HepG2 (cell line): ENCODE measurements around the gene MIDN. TPM values are rescaled to one million over a fixed set of nuclear protein-coding genes. Genes with fewer than 3 reads are reported as not detected.

Experiments
- ATAC-seq: fragments of 200-7000 bp; cut with Tn5 transposase; 3 replicates; pipeline ENCODE4 v1.9.1; 2020; ENCODE audit warnings: mild to moderate bottlenecking, moderate library complexity
- BruUV-seq: library from RNA; stranded (reverse); fragments of 400-500 nt; replicated peaks from 2 replicates; lab custom pipeline; 2021; lab: Mats Ljungman, UMichigan
- CTCF ChIA-PET: fragments of 300-600 bp; formaldehyde crosslinking; extraction: SDS; loops from one replicate; lab custom pipeline; 2021; ENCODE audit warnings: low total read pairs, inconsistent platforms, low intra/inter-chr PET ratio; lab: Yijun Ruan, JAX
- POLR2A ChIA-PET: fragments of 350-600 bp; sonication (Branson Sonifier 250); formaldehyde crosslinking; loops from one replicate; lab custom pipeline; 2020; ENCODE audit warnings: antibody characterized with exemption, inconsistent platforms; lab: Yijun Ruan, JAX
- DNase-seq: peaks from one replicate; pipeline ENCODE4 v3.0.0-alpha.2; 2015; ENCODE audit warnings: low spot score
- FAIRE-seq: peaks from 3 replicates; lab custom pipeline; 2011; peaks lifted over from hg19 to GRCh38; lab: Jason Lieb, UNC
- H2AFZ ChIP-seq: one replicate; pipeline ENCODE4 v1.6.1; 2011; ENCODE audit warnings: low read length, inconsistent platforms
- H3K27ac ChIP-seq: fragments of 300-600 bp; 3 replicates; pipeline ENCODE4 v1.8.0; 2011; ENCODE audit warnings: mixed run types, mild to moderate bottlenecking, mixed read lengths, low read length, inconsistent platforms; ENCODE audit not compliant: insufficient read depth; ENCODE audit errors: extremely low read length
- H3K27me3 ChIP-seq, 2 experiments: fragments of 200-600 bp in 1 of 2; 2 replicates in 1 of 2; 3 replicates in 1 of 2; pipeline versions ENCODE4 v1.6.0 to v1.8.0; 2011; ENCODE audit warnings: low read length in 2 of 2, mild to moderate bottlenecking in 2 of 2, moderate library complexity in 2 of 2, inconsistent platforms in 1 of 2; ENCODE audit not compliant: insufficient read depth in 2 of 2, control insufficient read depth in 1 of 2
- H3K36me3 ChIP-seq, 2 experiments: fragments of 200-600 bp in 1 of 2; replicated peaks in 1 of 2; 2 replicates in 1 of 2; 3 replicates in 1 of 2; pipeline versions ENCODE4 v1.5.1 to v1.8.0; 2011; ENCODE audit warnings: low read length in 2 of 2, inconsistent platforms in 1 of 2; ENCODE audit not compliant: insufficient read depth in 2 of 2, control insufficient read depth in 1 of 2
- H3K4me1 ChIP-seq: 2 replicates; pipeline ENCODE4 v1.5.1; 2012; ENCODE audit warnings: low read length, inconsistent platforms; ENCODE audit not compliant: insufficient read depth
- H3K4me2 ChIP-seq: 2 replicates; pipeline ENCODE4 v1.6.0; 2011; ENCODE audit warnings: low read depth, low read length, inconsistent platforms
- H3K4me3 ChIP-seq, 3 experiments: fragments of 200-600 bp in 1 of 3; sonication (generic), shearing (Covaris generic) in 1 of 3; replicated peaks in 1 of 3; 2 replicates each; pipeline ENCODE4 v1.5.1; 2011 to 2016; ENCODE audit warnings: low read length in 3 of 3, inconsistent platforms in 2 of 3, low read depth in 2 of 3, mild to moderate bottlenecking in 2 of 3, control low read depth in 1 of 3, mixed read lengths in 1 of 3; ENCODE audit not compliant: insufficient read depth in 1 of 3
- H3K79me2 ChIP-seq: one replicate; pipeline ENCODE4 v1.6.1; 2011; ENCODE audit warnings: low read length, inconsistent platforms; ENCODE audit not compliant: insufficient read depth
- H3K9ac ChIP-seq: 2 replicates; pipeline ENCODE4 v1.6.0; 2011; ENCODE audit warnings: mild to moderate bottlenecking, low read depth, low read length, inconsistent platforms; ENCODE audit not compliant: insufficient read depth
- H3K9me3 ChIP-seq: 2 replicates; pipeline ENCODE4 v1.5.1; 2012; ENCODE audit warnings: mild to moderate bottlenecking, low read length
- H4K20me1 ChIP-seq: 2 replicates; pipeline ENCODE4 v1.6.0; 2011; ENCODE audit warnings: inconsistent platforms, mild to moderate bottlenecking, low read length, moderate library complexity; ENCODE audit not compliant: insufficient read depth
- AKAP8 ChIP-seq: sonication (generic); formaldehyde crosslinking; IDR thresholded peaks from 2 replicates; pipeline ENCODE4 v1.5.1; 2020; ENCODE audit warnings: mild to moderate bottlenecking, missing genetic modification reagents
- DPF2 ChIP-seq: sonication (generic); formaldehyde crosslinking; IDR thresholded peaks from 2 replicates; pipeline ENCODE4 v1.4.0; 2020; ENCODE audit warnings: mild to moderate bottlenecking, low read depth, missing genetic modification reagents, borderline replicate concordance
- KAT8 ChIP-seq: IDR thresholded peaks from 2 replicates; pipeline ENCODE4 v1.6.1; 2016; ENCODE audit warnings: missing genetic modification reagents, missing compliant biosample characterization
- PRPF4 ChIP-seq: fragments of 200-400 bp; formaldehyde crosslinking; IDR thresholded peaks from 2 replicates; pipeline ENCODE4 v1.6.1; 2016; ENCODE audit warnings: low read length, low read depth; ENCODE audit not compliant: poor library complexity, severe bottlenecking
- ZNF224 ChIP-seq: sonication (generic); formaldehyde crosslinking; IDR thresholded peaks from 2 replicates; pipeline ENCODE4 v1.5.0; 2020; ENCODE audit warnings: mild to moderate bottlenecking, missing genetic modification reagents
- ZNF329 ChIP-seq: sonication (generic); formaldehyde crosslinking; IDR thresholded peaks from 2 replicates; pipeline ENCODE4 v1.9.0; 2021; ENCODE audit warnings: low read depth, mild to moderate bottlenecking, missing genetic modification reagents
- ZNF724P ChIP-seq: sonication (generic); formaldehyde crosslinking; IDR thresholded peaks from 2 replicates; pipeline ENCODE4 v1.8.0; 2022; ENCODE audit warnings: missing genetic modification reagents, borderline replicate concordance
- ZNF746 ChIP-seq: sonication (generic); formaldehyde crosslinking; IDR thresholded peaks from 2 replicates; pipeline ENCODE4 v1.8.0; 2022; ENCODE audit warnings: mild to moderate bottlenecking, missing genetic modification reagents
- ZNF816 ChIP-seq: sonication (generic); formaldehyde crosslinking; IDR thresholded peaks from 2 replicates; pipeline ENCODE4 v1.8.0; 2022; ENCODE audit warnings: missing genetic modification reagents, mild to moderate bottlenecking, borderline replicate concordance
- ZNF83 ChIP-seq: sonication (generic); formaldehyde crosslinking; IDR thresholded peaks from 2 replicates; pipeline ENCODE4 v1.4.0; 2020; ENCODE audit warnings: missing genetic modification reagents, mild to moderate bottlenecking, borderline replicate concordance
- ZNF891 ChIP-seq: sonication (generic); formaldehyde crosslinking; IDR thresholded peaks from 2 replicates; pipeline ENCODE4 v1.5.0; 2020; ENCODE audit warnings: mild to moderate bottlenecking, missing genetic modification reagents
- WGBS: methylation state at CpG from one replicate; pipeline ENCODE4 v1.1.6; 2017; ENCODE audit warnings: low lambda C conversion rate; 5-methylcytosine and 5-hydroxymethylcytosine counted together
- in situ Hi-C: cut with HindIII; loops from 2 replicates; pipeline ENCODE4 v1.10.0; 2017; ENCODE audit warnings: low pct_unique_long_range_greater_than_20kb; ENCODE audit not compliant: extremely low pct_ligation_motif_present
- intact Hi-C: fragments of 100-400 bp; cut with micrococcal nuclease; formaldehyde crosslinking; loops from one replicate; pipeline ENCODE4 v1.10.0; 2022; ENCODE audit not compliant: unreplicated experiment
- polyA plus RNA-seq, 8 experiments: library from polyadenylated mRNA; depleted of rRNA in 3 of 8; stranded (reverse) in 7 of 8; unstranded in 1 of 8; fragments of >200 nt; fragmentation: Illumina TruSeq in 4 of 8; extraction: Trizol in 4 of 8; gene quantifications; 2 replicates each; pipeline versions ENCODE4 v1.2.1 to v1.2.3, GENCODE V29; 2011 to 2016; ENCODE audit warnings: low read depth in 4 of 8, missing spikeins in 1 of 8, mixed read lengths in 1 of 8; ENCODE audit not compliant: insufficient read depth in 1 of 8
- total RNA-seq, 5 experiments: library from RNA; depleted of rRNA; stranded (reverse); fragments of >200 nt; fragmentation: Illumina TruSeq; extraction: Trizol; gene quantifications; 2 replicates each; pipeline ENCODE4 v1.2.3, GENCODE V29; 2016; ENCODE audit warnings: low read depth in 1 of 5
- TF ChIP-seq, protein P1 (sequence below): sonication (generic); formaldehyde crosslinking; conservative IDR thresholded peaks from 2 replicates; pipeline ENCODE4 v1.8.0; 2022; ENCODE audit warnings: missing genetic modification reagents
- TF ChIP-seq, protein P2 (sequence below): sonication (generic); formaldehyde crosslinking; IDR thresholded peaks from 2 replicates; pipeline ENCODE4 v1.8.0; 2022; ENCODE audit warnings: mild to moderate bottlenecking, missing genetic modification reagents; ENCODE audit not compliant: insufficient replicate concordance
- TF ChIP-seq, protein P3 (sequence below): IDR thresholded peaks from 2 replicates; pipeline ENCODE4 v1.6.1; 2016; ENCODE audit warnings: missing genetic modification reagents, missing compliant biosample characterization

The MIDN gene
- total and polyA plus RNA-seq, 2 of the 13 experiments (the other 11 are each of a cell fraction or from before 2014, with no cell fraction given), result 8.4 to 18.0 TPM

DNA sequence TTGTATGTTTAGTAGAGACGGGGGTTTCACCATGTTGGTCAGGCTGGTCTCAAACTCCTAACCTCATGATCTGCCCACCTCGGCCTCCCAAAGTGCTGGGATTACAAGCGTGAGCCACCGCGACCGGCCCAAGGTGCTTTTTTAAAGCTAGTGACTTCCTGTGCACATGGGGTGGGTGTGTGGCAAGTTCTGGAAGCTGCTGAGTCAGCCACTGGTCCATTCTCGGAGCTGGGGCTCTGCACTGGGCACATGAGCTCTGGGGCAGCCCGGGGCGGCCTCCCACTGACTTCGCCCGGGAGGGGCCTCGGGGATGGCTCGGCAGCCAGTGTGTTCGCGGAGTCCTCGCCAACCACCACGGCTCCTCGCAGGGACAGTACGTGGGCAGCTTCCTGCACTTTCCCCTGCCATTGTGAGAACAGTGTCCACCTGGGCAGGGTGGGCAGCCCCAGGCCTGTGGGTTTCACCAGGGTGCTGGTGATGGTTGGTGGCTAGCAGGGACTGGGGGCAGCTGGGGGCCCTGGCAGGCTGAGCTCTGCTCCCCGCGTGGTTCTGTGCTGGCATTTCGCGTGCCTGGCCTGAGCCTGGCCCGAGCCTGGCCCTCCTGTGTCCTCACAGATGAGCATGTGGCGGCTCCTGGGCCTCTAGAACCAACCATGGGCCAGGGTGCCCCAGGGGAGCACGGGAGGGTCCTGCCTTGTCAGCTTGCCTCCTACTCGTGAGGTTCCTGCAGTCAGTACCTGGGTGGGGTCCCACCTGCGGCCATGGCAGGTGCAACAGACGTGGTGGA, 22.8 kb upstream of the MIDN start:
- H3K4me3 ChIP-seq, result no peak overlapping the region
- H4K20me1 ChIP-seq, result no peaks in the 10 kb centered on the region
- FAIRE-seq, result no peak
- ChIA-PET CTCF (no interaction called here), POLR2A (interaction anchor here (0.7 kb wide), 1 partner anchor 43 kb away, joined by 3 read pairs; the partner anchor contains the start of gene CIRBP)
- WGBS, result 96% methylated on average over 11 of the region's 29 CpGs
- no peaks in the 10 kb centered on the region for H3K27me3 ChIP-seq
- H3K9me3 ChIP-seq, result no peaks in the 10 kb centered on the region
- no TSS peak for BruUV-seq
- intact Hi-C loops (no loop called here), in situ Hi-C loops (no loop called here)
- ATAC-seq, result no peak
- H3K9ac ChIP-seq, result no peak overlapping the region
- peaks cover 14 to 22% of the 10 kb centered on the region in 2 experiments; a peak in 4 of 5 replicates for H3K36me3 ChIP-seq
- H3K4me1 ChIP-seq, result peaks cover 13% of the 10 kb centered on the region; the same call in 1 of the 2 replicates
- no peak overlapping the region for H3K27ac ChIP-seq
- H3K4me2 ChIP-seq, result no peak overlapping the region
- H3K79me2 ChIP-seq, result no peaks in the 10 kb centered on the region
- H2AFZ ChIP-seq, result no peak overlapping the region
- TF ChIP-seq DPF2 (CRISPR knock-in tag), result no peak
- TF ChIP-seq ZNF816 (CRISPR knock-in tag), result no peak
- TF ChIP-seq AKAP8 (CRISPR knock-in tag), result 0 out of 2 replicates have a peak, but pooled peaks have one; percentile 1
- DNase-seq, result no peak

- Histone ChIP-seq H2AFZ (no peak overlapping the region), H3K9me3 (no peaks in the 10 kb centered on the region), H3K36me3 (peaks cover 13 to 17% of the 10 kb centered on the region in 2 experiments; a peak in 4 of 5 replicates), H3K9ac (no peak overlapping the region), H3K27me3 (no peaks in the 10 kb centered on the region), H3K4me1 (peaks cover 12% of the 10 kb centered on the region; the same call in 1 of the 2 replicates), H4K20me1 (no peaks in the 10 kb centered on the region), H3K4me2 (no peak overlapping the region), H3K79me2 (no peaks in the 10 kb centered on the region), H3K4me3 (no peak overlapping the region), H3K27ac (no peak overlapping the region)
- ATAC-seq (no peak; the same call in 2 of the 3 replicates), FAIRE-seq (no peak), DNase-seq (no peak)
- CTCF ChIA-PET, result no interaction called here
- WGBS, result no CpG with 5 or more reads among the region's 11 CpGs
- in situ Hi-C loops (no loop called here), intact Hi-C loops (no loop called here)
- BruUV-seq, result no TSS peak
- POLR2A ChIA-PET, result no interaction called here
- no peak for TF ChIP-seq ZNF329 (CRISPR knock-in tag)
- TF ChIP-seq PRPF4, result no peak
- no peak for TF ChIP-seq KAT8
- TF ChIP-seq ZNF83 (CRISPR knock-in tag), result no peak
- TF ChIP-seq ZNF891 (CRISPR knock-in tag), result no peak
- TF ChIP-seq, protein P1, sequence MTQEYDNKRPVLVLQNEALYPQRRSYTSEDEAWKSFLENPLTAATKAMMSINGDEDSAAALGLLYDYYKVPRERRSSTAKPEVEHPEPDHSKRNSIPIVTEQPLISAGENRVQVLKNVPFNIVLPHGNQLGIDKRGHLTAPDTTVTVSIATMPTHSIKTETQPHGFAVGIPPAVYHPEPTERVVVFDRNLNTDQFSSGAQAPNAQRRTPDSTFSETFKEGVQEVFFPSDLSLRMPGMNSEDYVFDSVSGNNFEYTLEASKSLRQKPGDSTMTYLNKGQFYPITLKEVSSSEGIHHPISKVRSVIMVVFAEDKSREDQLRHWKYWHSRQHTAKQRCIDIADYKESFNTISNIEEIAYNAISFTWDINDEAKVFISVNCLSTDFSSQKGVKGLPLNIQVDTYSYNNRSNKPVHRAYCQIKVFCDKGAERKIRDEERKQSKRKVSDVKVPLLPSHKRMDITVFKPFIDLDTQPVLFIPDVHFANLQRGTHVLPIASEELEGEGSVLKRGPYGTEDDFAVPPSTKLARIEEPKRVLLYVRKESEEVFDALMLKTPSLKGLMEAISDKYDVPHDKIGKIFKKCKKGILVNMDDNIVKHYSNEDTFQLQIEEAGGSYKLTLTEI (CRISPR knock-in tag), result no peak
- TF ChIP-seq, protein P2, sequence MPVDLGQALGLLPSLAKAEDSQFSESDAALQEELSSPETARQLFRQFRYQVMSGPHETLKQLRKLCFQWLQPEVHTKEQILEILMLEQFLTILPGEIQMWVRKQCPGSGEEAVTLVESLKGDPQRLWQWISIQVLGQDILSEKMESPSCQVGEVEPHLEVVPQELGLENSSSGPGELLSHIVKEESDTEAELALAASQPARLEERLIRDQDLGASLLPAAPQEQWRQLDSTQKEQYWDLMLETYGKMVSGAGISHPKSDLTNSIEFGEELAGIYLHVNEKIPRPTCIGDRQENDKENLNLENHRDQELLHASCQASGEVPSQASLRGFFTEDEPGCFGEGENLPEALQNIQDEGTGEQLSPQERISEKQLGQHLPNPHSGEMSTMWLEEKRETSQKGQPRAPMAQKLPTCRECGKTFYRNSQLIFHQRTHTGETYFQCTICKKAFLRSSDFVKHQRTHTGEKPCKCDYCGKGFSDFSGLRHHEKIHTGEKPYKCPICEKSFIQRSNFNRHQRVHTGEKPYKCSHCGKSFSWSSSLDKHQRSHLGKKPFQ (CRISPR knock-in tag), result no peak
- no peak for TF ChIP-seq ZNF724P (CRISPR knock-in tag)
- no peak for TF ChIP-seq ZNF224 (CRISPR knock-in tag)
- TF ChIP-seq ZNF746, result no peak
- TF ChIP-seq, protein P3, sequence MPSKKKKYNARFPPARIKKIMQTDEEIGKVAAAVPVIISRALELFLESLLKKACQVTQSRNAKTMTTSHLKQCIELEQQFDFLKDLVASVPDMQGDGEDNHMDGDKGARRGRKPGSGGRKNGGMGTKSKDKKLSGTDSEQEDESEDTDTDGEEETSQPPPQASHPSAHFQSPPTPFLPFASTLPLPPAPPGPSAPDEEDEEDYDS (CRISPR knock-in tag), result no peak
Measured at GRCh38 chr19:1226227-1226518, 22.2 kb upstream of the MIDN start.
